DOHH2 (cell line): ENCODE results near the gene FAM171A1.

ENCODE experiments used
- H3F3A ChIP-seq: fragments of 200-600 bp; sonication (generic), shearing (Covaris generic); 2 replicates; pipeline ENCODE4 v1.6.0; 2016; ENCODE audit warnings: antibody characterized with exemption, mild to moderate bottlenecking; ENCODE audit not compliant: control insufficient read depth, insufficient read depth
- H3K27ac ChIP-seq: fragments of 200-600 bp; sonication (generic); 2 replicates; pipeline ENCODE4 v1.5.1; 2014; ENCODE audit warnings: low read depth, mild to moderate bottlenecking, low read length, moderate library complexity
- H3K27me3 ChIP-seq: fragments of 200-600 bp; sonication (generic); 2 replicates; pipeline ENCODE4 v1.6.1; 2014; ENCODE audit warnings: mild to moderate bottlenecking, low read length, mixed read lengths; ENCODE audit not compliant: control insufficient read depth
- H3K36me3 ChIP-seq: fragments of 200-600 bp; sonication (generic); 2 replicates; pipeline ENCODE4 v1.6.1; 2014; ENCODE audit warnings: mild to moderate bottlenecking, low read length, moderate library complexity, mixed read lengths; ENCODE audit not compliant: control insufficient read depth
- H3K4me1 ChIP-seq: fragments of 200-600 bp; sonication (generic); 2 replicates; pipeline ENCODE4 v1.6.1; 2014; ENCODE audit warnings: mild to moderate bottlenecking, low read length, mixed read lengths; ENCODE audit not compliant: control insufficient read depth
- H3K4me2 ChIP-seq: fragments of 200-600 bp; sonication (generic); 2 replicates; pipeline ENCODE4 v1.6.0; 2014; ENCODE audit warnings: mild to moderate bottlenecking, low read length, moderate library complexity
- H3K4me3 ChIP-seq: fragments of 200-600 bp; sonication (generic); 2 replicates; pipeline ENCODE4 v1.5.1; 2014; ENCODE audit warnings: mild to moderate bottlenecking, low read length, mixed read lengths
- H3K79me2 ChIP-seq: fragments of 200-600 bp; sonication (generic); 2 replicates; pipeline ENCODE4 v1.6.1; 2014; ENCODE audit warnings: mild to moderate bottlenecking, low read length, mixed read lengths; ENCODE audit not compliant: control insufficient read depth
- H3K9me2 ChIP-seq: fragments of 200-600 bp; sonication (generic); replicated peaks from 2 replicates; pipeline ENCODE4 v1.6.1; 2014; ENCODE audit warnings: mild to moderate bottlenecking, low read length, mixed read lengths; ENCODE audit not compliant: control insufficient read depth
- H3K9me3 ChIP-seq: fragments of 200-600 bp; sonication (generic); 2 replicates; pipeline ENCODE4 v1.6.1; 2014; ENCODE audit warnings: antibody characterized with exemption, low read length, mixed read lengths; ENCODE audit not compliant: control insufficient read depth, insufficient read depth
- H4K20me1 ChIP-seq: fragments of 200-600 bp; sonication (generic); 2 replicates; pipeline ENCODE4 v1.6.0; 2014; ENCODE audit warnings: low read depth, mild to moderate bottlenecking, antibody characterized with exemption, low read length, moderate library complexity; ENCODE audit not compliant: control insufficient read depth, insufficient read depth
- EZH2phosphoT487 ChIP-seq: fragments of 200-600 bp; sonication (generic); IDR thresholded peaks from 2 replicates; pipeline ENCODE4 v1.6.1; 2017; ENCODE audit warnings: borderline replicate concordance, mild to moderate bottlenecking, antibody characterized with exemption, low read length, moderate library complexity, mixed read lengths
- TF ChIP-seq, protein P1 (sequence below): fragments of 200-600 bp; sonication (generic); IDR thresholded peaks from one replicate; pipeline ENCODE4 v1.5.1; 2014; ENCODE audit warnings: antibody characterized with exemption, mild to moderate bottlenecking, low read depth, low read length; ENCODE audit not compliant: poor library complexity, severe bottlenecking

Gene FAM171A1

DNA sequence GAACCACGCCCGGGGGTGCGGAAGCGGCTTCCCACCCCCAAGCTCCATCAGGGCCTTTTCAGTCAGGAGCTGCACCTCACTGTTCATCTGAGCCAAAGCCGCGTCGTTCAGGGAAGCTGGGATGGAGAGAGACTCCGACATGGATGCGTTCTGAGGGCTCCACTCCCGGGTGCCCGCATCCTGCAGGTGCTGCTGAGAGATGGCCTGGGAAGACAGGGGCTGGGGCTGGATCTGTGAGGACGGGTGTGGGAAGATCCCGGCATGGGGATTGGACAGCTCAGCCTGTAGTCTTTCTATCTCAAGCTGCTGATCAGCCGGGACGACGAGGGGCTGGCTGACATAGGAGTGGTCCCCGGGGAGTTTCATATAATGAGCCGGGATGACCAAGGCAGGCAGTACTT, 157.6 kb downstream of the FAM171A1 start:
- H3F3A ChIP-seq, result no peaks in the 10 kb centered on the region
- H3K36me3 ChIP-seq, result no peaks in the 10 kb centered on the region
- H3K27me3 ChIP-seq, result no peaks in the 10 kb centered on the region
- H3K9me3 ChIP-seq, result no peaks in the 10 kb centered on the region
- H3K4me2 ChIP-seq, result no peak overlapping the region
- H3K4me3 ChIP-seq, result no peak overlapping the region
- H3K79me2 ChIP-seq, result no peaks in the 10 kb centered on the region
- H3K27ac ChIP-seq, result no peak overlapping the region
- TF ChIP-seq, protein P1, sequence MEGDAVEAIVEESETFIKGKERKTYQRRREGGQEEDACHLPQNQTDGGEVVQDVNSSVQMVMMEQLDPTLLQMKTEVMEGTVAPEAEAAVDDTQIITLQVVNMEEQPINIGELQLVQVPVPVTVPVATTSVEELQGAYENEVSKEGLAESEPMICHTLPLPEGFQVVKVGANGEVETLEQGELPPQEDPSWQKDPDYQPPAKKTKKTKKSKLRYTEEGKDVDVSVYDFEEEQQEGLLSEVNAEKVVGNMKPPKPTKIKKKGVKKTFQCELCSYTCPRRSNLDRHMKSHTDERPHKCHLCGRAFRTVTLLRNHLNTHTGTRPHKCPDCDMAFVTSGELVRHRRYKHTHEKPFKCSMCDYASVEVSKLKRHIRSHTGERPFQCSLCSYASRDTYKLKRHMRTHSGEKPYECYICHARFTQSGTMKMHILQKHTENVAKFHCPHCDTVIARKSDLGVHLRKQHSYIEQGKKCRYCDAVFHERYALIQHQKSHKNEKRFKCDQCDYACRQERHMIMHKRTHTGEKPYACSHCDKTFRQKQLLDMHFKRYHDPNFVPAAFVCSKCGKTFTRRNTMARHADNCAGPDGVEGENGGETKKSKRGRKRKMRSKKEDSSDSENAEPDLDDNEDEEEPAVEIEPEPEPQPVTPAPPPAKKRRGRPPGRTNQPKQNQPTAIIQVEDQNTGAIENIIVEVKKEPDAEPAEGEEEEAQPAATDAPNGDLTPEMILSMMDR, result no peak
- no peak for TF ChIP-seq EZH2phosphoT487
- H4K20me1 ChIP-seq, result no peaks in the 10 kb centered on the region
- H3K4me1 ChIP-seq, result 0 out of 2 replicates have a peak, but pooled peaks cover 3% of the 10 kb centered on the region
- no peaks in the 10 kb centered on the region for H3K9me2 ChIP-seq

DNA sequence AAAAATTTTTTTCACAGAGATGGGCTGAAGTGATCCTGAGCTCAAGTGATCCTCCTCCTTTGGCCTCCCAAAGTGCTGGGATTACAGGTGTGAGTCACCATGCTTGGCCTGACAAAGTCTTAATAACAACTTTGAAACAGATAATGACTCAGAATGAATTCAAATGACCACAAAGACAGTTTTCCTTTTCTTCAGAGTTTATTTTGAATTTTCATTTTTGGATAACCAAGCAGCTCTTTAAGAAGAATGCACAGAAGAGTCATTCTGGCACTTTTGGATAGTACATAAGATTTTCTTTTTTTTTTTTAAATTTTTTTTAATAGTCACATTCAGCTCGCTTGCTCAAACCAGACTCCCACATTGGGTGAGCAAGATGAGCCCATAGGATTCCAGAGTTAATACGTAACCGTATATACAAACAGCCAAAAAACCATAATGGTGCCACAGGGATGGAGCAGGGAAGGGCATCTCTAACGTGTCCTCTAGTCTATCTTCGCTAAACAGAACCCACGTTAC, 159.6 kb downstream of the FAM171A1 start:
- no peak for TF ChIP-seq EZH2phosphoT487
- TF ChIP-seq, protein P1, result no peak
- Histone ChIP-seq H3K27ac (no peak overlapping the region), H3K4me2 (no peak overlapping the region), H3F3A (no peaks in the 10 kb centered on the region), H3K36me3 (no peaks in the 10 kb centered on the region), H3K9me2 (no peaks in the 10 kb centered on the region), H3K27me3 (no peaks in the 10 kb centered on the region), H3K9me3 (no peaks in the 10 kb centered on the region), H4K20me1 (no peaks in the 10 kb centered on the region), H3K4me1 (0 out of 2 replicates have a peak, but pooled peaks cover 3% of the 10 kb centered on the region), H3K79me2 (no peaks in the 10 kb centered on the region), H3K4me3 (no peak overlapping the region)

DNA sequence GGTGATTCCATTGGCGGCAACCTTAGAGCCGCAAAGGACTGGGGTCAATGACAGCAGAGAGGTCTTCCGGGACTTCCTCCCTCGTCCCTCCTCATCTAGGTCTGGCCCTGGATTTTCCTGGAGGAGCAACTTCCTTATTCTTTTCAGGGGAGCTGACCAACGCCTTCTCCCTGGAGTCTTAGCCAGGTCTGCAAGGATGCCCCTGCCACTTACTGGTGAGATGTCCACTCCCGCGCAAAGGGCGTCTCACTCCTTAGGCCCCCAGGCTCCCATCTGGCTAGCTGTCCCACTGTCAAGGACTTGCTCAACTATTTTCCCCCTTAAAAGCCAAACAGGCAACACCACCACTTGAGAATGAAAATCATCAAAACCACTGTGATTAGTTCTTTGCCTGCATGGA, 160.6 kb downstream of the FAM171A1 start:
- Histone ChIP-seq H3K79me2 (no peaks in the 10 kb centered on the region), H3K36me3 (no peaks in the 10 kb centered on the region), H3K9me2 (no peaks in the 10 kb centered on the region), H3K4me1 (0 out of 2 replicates have a peak, but pooled peaks cover 3% of the 10 kb centered on the region), H3K9me3 (no peaks in the 10 kb centered on the region), H3K4me3 (no peak overlapping the region), H3F3A (no peaks in the 10 kb centered on the region), H3K27me3 (no peaks in the 10 kb centered on the region), H3K27ac (no peak overlapping the region), H4K20me1 (no peaks in the 10 kb centered on the region), H3K4me2 (no peak overlapping the region)
- no peak for TF ChIP-seq EZH2phosphoT487
- TF ChIP-seq, protein P1, result no peak
